Tibial nerve (tissue), 4 donors: Measurements from ENCODE around the gene SP140.

Source experiments
- EP300 ChIP-seq, 2 donors: sonication (generic); formaldehyde crosslinking; IDR thresholded peaks; one replicate each; pipeline ENCODE4 v1.6.1; 2017; ENCODE audit warnings: antibody characterized with exemption in 2 of 2, mild to moderate bottlenecking in 1 of 2
- POLR2A ChIP-seq, 2 donors: fragments of 450-650 bp; IDR thresholded peaks; one replicate each; pipeline ENCODE4 v1.6.1; 2017; ENCODE audit warnings: antibody characterized with exemption in 2 of 2, mild to moderate bottlenecking in 2 of 2, moderate library complexity in 2 of 2
- TF ChIP-seq, protein P1 (sequence below), 5 experiments: fragments of 200-600 bp in 3 of 5; fragments of 450-650 bp in 2 of 5; sonication (generic) in 3 of 5; IDR thresholded peaks; one replicate each; pipeline ENCODE4 v1.5.1; 2016 to 2019; ENCODE audit warnings: antibody characterized with exemption in 5 of 5, mild to moderate bottlenecking in 3 of 5, moderate library complexity in 2 of 5

DNA sequence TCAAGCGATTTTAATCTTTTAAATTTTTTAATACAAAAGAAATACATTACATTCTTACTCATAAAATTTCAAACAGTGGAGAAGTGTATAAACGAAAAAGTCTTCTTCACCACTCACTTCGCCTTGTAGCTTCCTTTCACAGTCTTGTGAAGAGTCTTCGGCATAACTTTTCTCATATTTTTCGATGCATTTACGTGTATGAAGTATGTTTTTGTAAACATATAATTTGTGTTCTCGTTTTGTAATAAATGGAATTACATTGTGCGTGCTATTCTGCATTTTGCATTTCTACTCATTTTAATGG is 102.6 kb downstream of the SP140 start:
- TF ChIP-seq, protein P1, sequence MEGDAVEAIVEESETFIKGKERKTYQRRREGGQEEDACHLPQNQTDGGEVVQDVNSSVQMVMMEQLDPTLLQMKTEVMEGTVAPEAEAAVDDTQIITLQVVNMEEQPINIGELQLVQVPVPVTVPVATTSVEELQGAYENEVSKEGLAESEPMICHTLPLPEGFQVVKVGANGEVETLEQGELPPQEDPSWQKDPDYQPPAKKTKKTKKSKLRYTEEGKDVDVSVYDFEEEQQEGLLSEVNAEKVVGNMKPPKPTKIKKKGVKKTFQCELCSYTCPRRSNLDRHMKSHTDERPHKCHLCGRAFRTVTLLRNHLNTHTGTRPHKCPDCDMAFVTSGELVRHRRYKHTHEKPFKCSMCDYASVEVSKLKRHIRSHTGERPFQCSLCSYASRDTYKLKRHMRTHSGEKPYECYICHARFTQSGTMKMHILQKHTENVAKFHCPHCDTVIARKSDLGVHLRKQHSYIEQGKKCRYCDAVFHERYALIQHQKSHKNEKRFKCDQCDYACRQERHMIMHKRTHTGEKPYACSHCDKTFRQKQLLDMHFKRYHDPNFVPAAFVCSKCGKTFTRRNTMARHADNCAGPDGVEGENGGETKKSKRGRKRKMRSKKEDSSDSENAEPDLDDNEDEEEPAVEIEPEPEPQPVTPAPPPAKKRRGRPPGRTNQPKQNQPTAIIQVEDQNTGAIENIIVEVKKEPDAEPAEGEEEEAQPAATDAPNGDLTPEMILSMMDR (IDR thresholded peaks at IDR 0.05), result no peak
- TF ChIP-seq EP300 (IDR thresholded peaks at IDR 0.05) (no peak), POLR2A (IDR thresholded peaks at IDR 0.05) (no peak)
